ENCODE measurements around the gene SKI. TPM values are rescaled to one million over a fixed set of nuclear protein-coding genes. Genes with fewer than 3 reads are reported as not detected.

The SKI gene
- total RNA-seq, 2 experiments from 2014 or later: 4.7 to 11.7 TPM

- CTCF ChIA-PET (ENCODE audit: unreplicated experiment): no interaction called here
- POLR2A ChIA-PET: no interaction called here
- Histone ChIP-seq H3K9me3 (ENCODE audit: low read length) (no peaks in the 10 kb centered on the region), H4K20me1 (ENCODE audit: insufficient read depth, low read length) (no peaks in the 10 kb centered on the region; the same call in 1 of the 2 replicates), H3K9me2 (ENCODE audit: insufficient read depth, low read length) (no peaks in the 10 kb centered on the region), H3K79me2 (ENCODE audit: insufficient read depth, low read depth, low read length) (no peaks in the 10 kb centered on the region), H3K27ac (ENCODE audit: low read depth, low read length, poor library complexity, severe bottlenecking) (no peak overlapping the region), H3K4me3 (ENCODE audit: low read depth, low read length, poor library complexity, severe bottlenecking) (no peak overlapping the region), H3K36me3 (ENCODE audit: insufficient read depth, low read length) (no peaks in the 10 kb centered on the region), H3K4me1 (ENCODE audit: insufficient read depth, low read length, poor library complexity, severe bottlenecking) (peaks cover 25% of the 10 kb centered on the region), H3K4me2 (ENCODE audit: low read length) (no peak overlapping the region), H2AFZ (ENCODE audit: low read length) (no peak overlapping the region)
- no peak for TF ChIP-seq EZH2phosphoT487 (IDR thresholded peaks at IDR 0.05; ENCODE audit: borderline replicate concordance, low read depth, low read length)
- TF ChIP-seq CTCF (conservative IDR thresholded peaks at IDR 0.05; ENCODE audit: low read length): no peak
- BruUV-seq (replicated peaks): no TSS peak
- no peak for DNase-seq (ENCODE audit: low spot score)
- intact Hi-C loops (cut with micrococcal nuclease; ENCODE audit: unreplicated experiment): no loop called here
Measured at GRCh38 chr1:2296614-2297013, 68.5 kb downstream of the SKI start.

- H3K79me2 ChIP-seq (ENCODE audit: insufficient read depth, low read depth, low read length): no peaks in the 10 kb centered on the region
Measured at GRCh38 chr1:2297246-2298011, 69.3 kb downstream of the SKI start.

More at GRCh38 chr1:2297246-2298011, 69.3 kb downstream of the SKI start:
- H2AFZ ChIP-seq (ENCODE audit: low read length): no peak overlapping the region
- intact Hi-C loops (cut with micrococcal nuclease; ENCODE audit: unreplicated experiment): no loop called here
- H4K20me1 ChIP-seq (ENCODE audit: insufficient read depth, low read length): no peaks in the 10 kb centered on the region
- H3K4me2 ChIP-seq (ENCODE audit: low read length): no peak overlapping the region
- H3K4me1 ChIP-seq (ENCODE audit: insufficient read depth, low read length, poor library complexity, severe bottlenecking): peaks cover 26% of the 10 kb centered on the region
- H3K36me3 ChIP-seq (ENCODE audit: insufficient read depth, low read length): no peaks in the 10 kb centered on the region
- CTCF ChIA-PET (ENCODE audit: unreplicated experiment): no interaction called here
- BruUV-seq (replicated peaks): no TSS peak
- no peaks in the 10 kb centered on the region for H3K9me2 ChIP-seq (ENCODE audit: insufficient read depth, low read length)
- DNase-seq (ENCODE audit: low spot score): no peak
- no peak overlapping the region for H3K4me3 ChIP-seq (ENCODE audit: low read depth, low read length, poor library complexity, severe bottlenecking)
- TF ChIP-seq CTCF (conservative IDR thresholded peaks at IDR 0.05; ENCODE audit: low read length): no peak
- TF ChIP-seq EZH2phosphoT487 (IDR thresholded peaks at IDR 0.05; ENCODE audit: borderline replicate concordance, low read depth, low read length): no peak
- POLR2A ChIA-PET: no interaction called here
- H3K27ac ChIP-seq (ENCODE audit: low read depth, low read length, poor library complexity, severe bottlenecking): no peak overlapping the region
- no peaks in the 10 kb centered on the region for H3K9me3 ChIP-seq (ENCODE audit: low read length)

Data from OCI-LY7 (cell line).